Measurements from ENCODE around the gene C14orf119.

The C14orf119 gene

GRCh38 chr14:23128969-23129758, 33.9 kb downstream of the C14orf119 start:
- no peak for DNase-seq

DNA sequence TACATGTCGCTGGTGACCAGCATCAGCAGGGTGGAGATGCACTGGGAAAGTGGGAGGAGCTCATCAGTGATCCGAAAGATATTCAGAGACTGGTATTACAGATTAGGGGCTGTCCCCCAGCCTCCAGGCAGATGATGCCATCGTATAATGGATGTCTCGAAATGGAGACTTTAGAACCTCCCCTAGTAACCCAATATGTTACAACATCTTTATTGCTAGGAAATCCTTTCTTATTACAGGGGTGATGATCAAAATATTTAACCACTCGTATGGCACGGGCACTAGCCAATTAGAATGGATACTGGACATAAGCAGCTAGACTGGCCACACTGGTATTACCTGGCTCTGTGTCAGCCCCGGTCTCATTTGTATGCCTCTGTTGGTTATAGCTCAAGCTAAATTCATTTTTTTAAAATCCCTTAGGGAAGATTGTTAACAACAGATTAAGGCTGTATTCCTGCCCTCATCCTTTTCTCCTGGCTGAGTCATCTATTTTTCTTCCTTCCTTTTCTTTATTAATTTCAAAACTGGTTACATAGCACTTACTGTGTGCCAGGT, 34.5 kb downstream of the C14orf119 start:
- DNase-seq: no peak

- DNase-seq: no peak
Observed at GRCh38 chr14:23130871-23131270, 35.6 kb downstream of the C14orf119 start.

- no peak for DNase-seq
Observed at GRCh38 chr14:23131482-23131881, 36.2 kb downstream of the C14orf119 start.

DNA sequence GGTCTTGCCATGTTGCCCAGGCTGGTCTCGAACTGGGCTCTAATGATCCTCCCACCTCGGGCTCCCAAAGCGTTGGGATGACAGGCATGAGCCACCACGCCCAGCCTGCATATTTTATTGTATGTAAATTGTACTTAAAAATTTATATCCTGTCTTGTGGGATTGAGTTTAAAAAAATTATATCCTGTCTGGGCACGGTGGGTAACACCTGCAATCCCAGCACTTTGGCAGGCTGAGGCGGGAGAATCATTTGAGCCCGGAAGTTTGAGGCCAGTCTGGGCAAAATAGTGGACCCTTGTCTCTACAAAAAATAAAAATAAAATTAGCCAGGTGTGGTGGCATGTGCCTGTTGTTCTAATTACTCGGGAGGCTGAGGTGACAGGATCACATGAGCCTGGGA, 37.7 kb downstream of the C14orf119 start:
- no peak for DNase-seq

DNA sequence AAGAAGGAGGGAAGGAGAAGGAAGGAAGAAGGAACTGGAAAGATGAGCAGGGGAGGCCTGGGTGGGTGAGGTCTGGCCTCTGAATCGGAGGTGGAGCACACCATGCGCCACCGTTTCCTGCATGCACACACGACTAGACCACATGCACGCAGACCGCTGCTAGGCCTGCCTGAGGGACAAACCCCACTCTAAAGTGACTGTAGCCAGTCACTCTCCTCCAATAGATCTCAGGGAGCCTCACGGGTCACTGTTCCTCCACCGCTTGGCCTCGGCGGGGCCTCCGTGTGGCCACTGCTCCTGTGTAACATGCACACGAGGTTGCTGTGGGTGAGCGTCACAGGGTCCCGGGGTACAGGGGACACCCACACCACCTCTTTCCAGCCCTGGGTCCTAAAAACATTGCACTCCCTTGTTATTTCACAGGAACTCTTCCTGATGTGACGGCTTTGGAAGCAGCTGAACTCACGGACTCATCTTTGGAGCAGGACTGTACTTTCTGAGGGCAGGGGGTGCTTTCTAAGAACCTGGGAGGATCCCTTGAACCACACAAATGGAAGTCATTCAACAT, 41.3 kb downstream of the C14orf119 start:
- DNase-seq: no peak

GRCh38 chr14:23137192-23137812, 42.0 kb downstream of the C14orf119 start:
- peak in 1 of 2 experiments; percentile 1 for DNase-seq

DNA sequence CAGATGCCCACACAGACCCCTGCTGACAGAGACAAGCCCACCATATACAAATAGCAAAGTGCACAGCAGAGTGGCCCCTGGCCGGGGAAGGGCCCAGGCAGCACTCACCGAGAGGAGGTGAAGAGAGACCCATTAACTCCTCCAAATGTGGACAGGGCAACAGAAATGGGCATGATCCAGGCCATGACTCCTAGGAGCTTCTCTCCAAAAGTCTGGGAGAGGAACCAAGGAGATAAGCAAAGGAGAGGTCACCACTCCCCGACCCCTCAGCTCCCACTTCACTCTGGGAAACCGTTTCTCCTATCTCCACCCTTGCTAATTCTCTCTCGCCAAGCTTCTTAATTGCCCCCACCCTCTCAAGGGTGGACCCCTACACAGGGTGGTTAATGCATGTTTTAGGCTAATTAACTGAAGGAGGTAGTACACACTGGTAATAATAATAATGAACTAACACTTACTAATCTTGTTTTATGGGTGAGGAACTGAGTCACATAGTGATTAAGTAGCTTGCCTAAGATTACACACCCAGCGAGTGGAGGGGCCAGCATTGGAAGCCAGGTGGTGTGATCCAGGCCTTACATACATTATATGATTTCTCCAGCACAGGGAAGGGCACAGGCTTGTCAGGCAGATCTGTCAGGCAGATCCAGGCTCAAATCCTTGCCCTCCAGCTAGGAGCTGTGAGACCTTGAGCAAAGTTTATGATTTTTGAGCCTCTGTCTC, 42.7 kb downstream of the C14orf119 start:
- DNase-seq: no peak

- DNase-seq: no peak
Observed at GRCh38 chr14:23139874-23140273, 44.6 kb downstream of the C14orf119 start.

DNA sequence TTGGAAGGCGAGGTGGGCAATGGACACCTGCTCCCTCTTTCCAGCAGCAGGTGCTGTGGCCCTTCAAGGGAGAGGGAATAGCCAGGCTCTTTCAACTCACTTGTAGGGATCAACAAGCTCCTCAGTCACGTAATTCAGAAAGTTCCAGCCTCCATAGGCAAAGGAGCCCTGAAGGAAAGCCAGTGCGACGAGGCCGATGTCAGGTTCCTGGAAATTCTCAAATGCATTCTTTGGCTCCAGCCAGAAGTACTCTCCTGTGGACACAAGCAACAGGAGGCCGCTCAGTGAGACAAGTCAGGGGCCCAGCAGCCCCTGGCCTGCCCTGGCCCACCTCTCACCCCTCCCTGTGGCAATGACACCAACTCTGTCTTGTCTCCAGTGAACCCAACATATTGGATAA, 45.1 kb downstream of the C14orf119 start:
- no peak for DNase-seq

DNA sequence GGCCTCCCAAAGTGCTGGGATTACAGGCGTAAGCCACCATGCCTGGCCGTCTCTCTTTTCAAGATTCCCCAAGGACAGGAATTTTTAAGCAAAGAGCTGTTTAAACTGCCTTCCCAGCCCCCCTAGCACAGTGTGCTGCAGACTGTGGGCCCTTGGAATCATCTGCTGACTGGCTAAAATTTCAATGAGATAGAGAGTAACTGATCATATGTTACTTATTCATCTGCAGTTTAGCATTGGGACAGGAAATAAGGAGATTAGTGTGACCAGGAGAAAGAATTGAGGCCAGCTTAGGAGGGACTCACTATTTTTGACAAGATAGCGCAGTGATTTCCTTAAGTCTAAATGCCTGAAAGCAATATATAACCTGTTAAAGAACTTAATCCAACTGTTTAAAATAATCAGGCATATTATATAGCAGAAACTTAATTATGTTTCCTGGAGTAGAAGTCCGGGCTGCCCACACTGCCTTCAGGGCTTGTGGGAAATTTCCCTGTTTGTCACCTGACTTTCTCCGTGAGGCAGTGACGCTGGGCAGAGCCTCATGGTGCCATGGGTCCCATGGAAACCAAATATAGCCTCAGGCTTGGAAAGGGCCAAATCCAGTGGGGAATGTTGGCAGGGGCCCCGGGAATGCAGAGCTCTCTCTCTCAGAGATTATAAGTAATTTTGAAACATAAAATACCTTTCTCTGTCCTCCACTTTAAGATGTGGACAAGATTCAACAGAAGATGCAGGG, 46.6 kb downstream of the C14orf119 start:
- no peak for DNase-seq

GRCh38 chr14:23142826-23143225, 47.5 kb downstream of the C14orf119 start:
- no peak for DNase-seq

GRCh38 chr14:23143911-23144310, 48.6 kb downstream of the C14orf119 start:
- no peak for DNase-seq

DNA sequence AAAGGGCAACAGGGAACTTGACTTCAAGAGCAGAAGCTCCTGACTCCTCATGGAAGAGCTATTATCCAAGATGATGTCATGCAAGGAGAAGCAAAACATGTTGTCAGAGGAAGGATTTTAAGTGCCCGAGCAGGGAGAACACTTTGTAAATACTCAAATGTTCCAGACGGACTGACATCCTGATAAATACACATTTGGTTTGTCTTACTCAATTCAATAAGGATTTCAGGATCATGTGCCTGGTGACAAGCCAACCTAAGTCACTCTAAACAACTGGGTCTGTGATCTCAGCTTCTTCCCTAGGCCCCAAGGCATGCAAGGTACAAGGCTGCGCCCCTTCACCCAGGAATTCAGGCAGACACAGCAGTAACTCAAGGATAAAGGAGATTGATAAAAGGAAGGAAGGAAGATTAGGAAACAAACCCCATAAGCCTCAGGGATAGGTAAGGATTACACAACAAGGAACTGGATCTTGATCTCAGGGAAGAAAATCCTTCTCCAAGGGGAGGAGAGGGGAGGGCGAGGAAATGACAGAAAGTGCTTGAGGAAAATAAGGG, 50.6 kb downstream of the C14orf119 start:
- DNase-seq: no peak

DNA sequence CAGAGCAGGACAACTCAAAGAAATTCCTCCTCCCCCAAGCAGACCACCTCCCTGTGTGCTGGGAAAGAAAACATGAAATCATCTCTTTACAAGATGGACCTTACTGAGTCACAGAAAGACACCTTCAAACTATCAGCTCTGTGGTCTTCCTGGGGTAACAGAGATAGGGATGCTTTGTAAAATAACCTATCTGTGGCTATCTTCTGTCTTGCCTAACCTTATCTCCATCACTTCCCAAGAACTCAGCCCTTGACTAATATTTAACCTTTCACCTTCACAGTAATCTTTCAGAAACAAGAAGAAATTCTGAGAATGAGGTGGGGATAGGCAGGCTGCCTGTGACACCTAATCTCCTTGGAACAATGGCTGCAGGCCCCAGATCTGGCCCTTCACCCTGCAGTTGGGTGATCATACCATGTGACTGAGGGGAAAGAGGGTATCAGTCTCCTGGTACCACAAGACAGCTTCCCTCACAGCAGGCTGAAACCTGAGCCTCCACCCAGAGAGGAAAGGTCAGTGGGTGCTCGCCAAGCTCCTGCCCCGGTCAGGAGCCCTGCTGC, 51.1 kb downstream of the C14orf119 start:
- no peak for DNase-seq

- DNase-seq: no peak
Observed at GRCh38 chr14:23146980-23147379, 51.7 kb downstream of the C14orf119 start.

DNA sequence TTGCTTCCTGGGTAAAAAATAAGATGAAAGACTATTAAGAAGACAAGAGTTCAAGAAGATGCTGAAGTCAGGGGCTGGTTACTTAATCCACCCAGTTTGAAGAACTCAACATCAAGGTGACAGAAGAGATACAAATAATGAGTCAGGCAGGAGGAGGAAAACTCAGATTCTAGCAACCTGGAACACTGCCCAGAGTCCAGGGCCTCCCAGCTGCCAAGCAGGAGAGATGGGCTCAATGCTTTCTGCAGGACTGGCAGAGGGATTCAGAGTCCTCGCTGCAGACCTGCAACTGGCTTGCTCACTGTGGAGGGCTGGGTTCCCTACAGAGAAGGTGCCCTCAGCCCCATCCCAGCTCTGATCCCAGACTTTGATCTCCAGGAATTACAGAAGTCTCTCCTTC, 52.4 kb downstream of the C14orf119 start:
- DNase-seq: peak in 1 of 2 experiments; percentile 8

- DNase-seq: no peak
Observed at GRCh38 chr14:23148591-23149249, 53.4 kb downstream of the C14orf119 start.

- DNase-seq: no peak
Observed at GRCh38 chr14:23149745-23150144, 54.4 kb downstream of the C14orf119 start.

Measured in cerebellar nuclear complex (tissue), 1 donor.